Right cardiac atrium (tissue), 5 donors: ENCODE results near the gene ANO3. TPM values are rescaled to one million over a fixed set of nuclear protein-coding genes. Genes with fewer than 3 reads are reported as not detected.

Experiments used
- ATAC-seq, 2 donors: fragments of 200-7000 bp; cut with Tn5 transposase; one replicate each; pipeline versions ENCODE4 v1.8.0 to v1.9.1; 2020; ENCODE audit warnings: moderate library complexity in 2 of 2, mild to moderate bottlenecking in 1 of 2
- DNase-seq, 3 donors: peaks; one replicate each; pipeline ENCODE4 v3.0.0-alpha.2; 2020
- H3K27ac ChIP-seq: one replicate; pipeline ENCODE4 v1.5.1; 2013; ENCODE audit warnings: mild to moderate bottlenecking, low read length, control low read depth, moderate library complexity
- H3K27me3 ChIP-seq: one replicate; pipeline ENCODE4 v1.6.1; 2013; ENCODE audit not compliant: control insufficient read depth, insufficient read depth
- H3K4me1 ChIP-seq: one replicate; pipeline ENCODE4 v1.6.1; 2013; ENCODE audit warnings: low read length; ENCODE audit not compliant: control insufficient read depth, insufficient read depth
- H3K4me3 ChIP-seq: one replicate; pipeline ENCODE4 v1.5.1; 2013; ENCODE audit warnings: low read length, control low read depth
- H3K9me3 ChIP-seq: one replicate; pipeline ENCODE4 v1.6.1; 2013; ENCODE audit warnings: low read length; ENCODE audit not compliant: control insufficient read depth
- WGBS: extraction: QIAGEN DNeasy Blood & Tissue Kit; methylation state at CpG from one replicate; pipeline ENCODE4 v1.1.7; 2013; 5-methylcytosine and 5-hydroxymethylcytosine counted together
- intact Hi-C, 4 donors: fragments of 100-400 bp; cut with DNase I; formaldehyde crosslinking; loops; one replicate each; pipeline versions ENCODE4 v1.11.0 to v1.14.0; 2022 to 2023
- polyA plus RNA-seq: library from polyadenylated mRNA; stranded (reverse); fragments of 200-250 nt; gene quantifications from one replicate; pipeline ENCODE4 v1.2.3, GENCODE V29; 2013
- total RNA-seq, 4 donors: library from RNA; stranded (reverse); fragmentation: NEBNext Ultra II Directional; extraction: Animal tissue kit (Norgen Biotek cat#: 25700); gene quantifications; one replicate each; pipeline ENCODE4 v1.2.1, GENCODE V29; 2021
- donor health status: healthy with polysubstance abuse.
- donor health status: DM: no; HTN: yes; CAD: no.
- donor health status: DM: no; HTN: no; CAD: no.
- donor health status: DM: no; HTN: yes; CAD: no; lungs with severe emphysema.
- donor health status: DM: yes; HTN: yes; CAD: no.

ANO3 gene
- total and polyA plus RNA-seq, 5 donors: 0.06 to 1.6 (median 0.35) TPM

GRCh38 chr11:26712497-26712896, 380.6 kb downstream of the ANO3 start:
- intact Hi-C loops: no loop called here
- 33% methylated on average over 5 of the region's 5 CpGs for WGBS
- H3K4me3 ChIP-seq: no peak overlapping the region
- DNase-seq (no peak), ATAC-seq (no peak)
- no peaks in the 10 kb centered on the region for H3K9me3 ChIP-seq
- H3K27me3 ChIP-seq: no peaks in the 10 kb centered on the region
- no peaks in the 10 kb centered on the region for H3K4me1 ChIP-seq
- H3K27ac ChIP-seq: no peak overlapping the region

Other genes starting within 250 kb of the ANO3 start
- not detected for gene MUC15, start 240.1 kb downstream of the ANO3 start, total RNA-seq
- gene MUC15, start 240.1 kb downstream of the ANO3 start, polyA plus RNA-seq: not detected